SK-N-SH (cell line): Measurements from ENCODE around the gene TRNAU1AP. TPM values are rescaled to one million over a fixed set of nuclear protein-coding genes. Genes with fewer than 3 reads are reported as not detected.
A peak's percentile ranks its signal among the peaks of the same experiment; 100 is the strongest.

Experiments
- CTCF ChIA-PET: fragments of 300-600, 350-600 bp; formaldehyde crosslinking; extraction: SDS; loops from one replicate; lab custom pipeline; 2021; lab: Yijun Ruan, JAX
- POLR2A ChIA-PET: fragments of 350-600 bp; sonication (Branson Sonifier 250); formaldehyde crosslinking; extraction: SDS; loops from one replicate; lab custom pipeline; 2020; ENCODE audit warnings: antibody characterized with exemption, inconsistent platforms; lab: Yijun Ruan, JAX
- DNase-seq: peaks from one replicate; pipeline ENCODE4 v3.0.0; 2012
- H2AFZ ChIP-seq: fragments of 200-600 bp; sonication (generic); 2 replicates; pipeline ENCODE4 v1.8.1; 2016; ENCODE audit warnings: antibody characterized with exemption, mild to moderate bottlenecking, low read depth
- H3F3A ChIP-seq: fragments of 200-600 bp; sonication (generic); replicated peaks from 2 replicates; pipeline ENCODE3; 2016; ENCODE audit warnings: antibody characterized with exemption, mild to moderate bottlenecking; ENCODE audit not compliant: insufficient read depth
- H3K27ac ChIP-seq, 2 experiments: fragments of 200-500 bp in 1 of 2; fragments of 200-600 bp in 1 of 2; sonication (Bioruptor generic) in 1 of 2; sonication (generic), shearing (Covaris generic) in 1 of 2; 2 replicates each; pipeline versions ENCODE4 v1.5.1 to v1.6.1; 2014 to 2016; ENCODE audit warnings: low read depth in 2 of 2, inconsistent platforms in 1 of 2, low read length in 1 of 2, mild to moderate bottlenecking in 1 of 2, mixed read lengths in 1 of 2
- H3K27me3 ChIP-seq: fragments of 200-600 bp; sonication (generic), shearing (Covaris generic); 2 replicates; pipeline ENCODE4 v1.6.1; 2016; ENCODE audit warnings: mixed run types; ENCODE audit not compliant: insufficient read depth
- H3K36me3 ChIP-seq, 2 experiments: fragments of 200-500 bp in 1 of 2; fragments of 200-600 bp in 1 of 2; sonication (Bioruptor generic) in 1 of 2; sonication (generic) in 1 of 2; replicated peaks in 1 of 2; 2 replicates each; pipeline versions ENCODE3 to v1.5.1; 2014 to 2016; ENCODE audit warnings: low read length in 1 of 2, mild to moderate bottlenecking in 1 of 2; ENCODE audit not compliant: insufficient read depth in 2 of 2, control insufficient read depth in 1 of 2
- H3K4me1 ChIP-seq, 2 experiments: fragments of 200-500 bp in 1 of 2; fragments of 200-600 bp in 1 of 2; sonication (Bioruptor generic) in 1 of 2; sonication (generic), shearing (Covaris generic) in 1 of 2; 2 replicates each; pipeline versions ENCODE4 v1.5.1 to v1.6.1; 2014 to 2016; ENCODE audit warnings: low read depth in 1 of 2, low read length in 1 of 2, mixed run types in 1 of 2; ENCODE audit not compliant: insufficient read depth in 2 of 2, control insufficient read depth in 1 of 2
- H3K4me2 ChIP-seq: fragments of 200-600 bp; sonication (generic), shearing (Covaris generic); 2 replicates; pipeline ENCODE4 v1.6.1; 2017; ENCODE audit warnings: mixed run types
- H3K4me3 ChIP-seq, 2 experiments: fragments of 200-500 bp in 1 of 2; fragments of 200-600 bp in 1 of 2; sonication (Bioruptor generic) in 1 of 2; sonication (generic), shearing (Covaris generic) in 1 of 2; 2 replicates each; pipeline versions ENCODE4 v1.5.1 to v1.8.1; 2014 to 2016; ENCODE audit warnings: low read depth in 2 of 2, inconsistent platforms in 1 of 2, low read length in 1 of 2, mild to moderate bottlenecking in 1 of 2, mixed read lengths in 1 of 2, moderate library complexity in 1 of 2
- H3K79me2 ChIP-seq: fragments of 200-600 bp; sonication (generic); 2 replicates; pipeline ENCODE4 v1.8.1; 2017; ENCODE audit warnings: mild to moderate bottlenecking; ENCODE audit not compliant: insufficient read depth
- H3K9ac ChIP-seq: fragments of 200-600 bp; sonication (generic); 2 replicates; pipeline ENCODE4 v1.6.1; 2017; ENCODE audit warnings: mixed run types
- H3K9me2 ChIP-seq: fragments of 200-600 bp; sonication (generic); 2 replicates; pipeline ENCODE4 v1.6.1; 2017; ENCODE audit warnings: mixed run types
- H3K9me3 ChIP-seq: fragments of 200-600 bp; sonication (generic); 2 replicates; pipeline ENCODE4 v1.6.1; 2017; ENCODE audit warnings: mixed run types, mild to moderate bottlenecking, moderate library complexity
- H4K20me1 ChIP-seq: fragments of 200-600 bp; sonication (generic); 2 replicates; pipeline ENCODE4 v1.6.1; 2017; ENCODE audit warnings: mild to moderate bottlenecking, mixed run types; ENCODE audit not compliant: insufficient read depth
- CHD2 ChIP-seq: fragments of 150-350 bp; IDR thresholded peaks from 2 replicates; pipeline ENCODE4 v1.6.1; 2018; ENCODE audit warnings: low read length; ENCODE audit not compliant: partially characterized antibody
- ELF1 ChIP-seq: IDR thresholded peaks from 2 replicates; pipeline ENCODE4 v1.4.0; 2012
- EP300 ChIP-seq, 2 experiments: IDR thresholded peaks; 2 replicates each; pipeline versions ENCODE4 v1.4.0 to v1.6.1; 2012; ENCODE audit warnings: borderline replicate concordance in 1 of 2, low read depth in 1 of 2, low read length in 1 of 2
- FOSL2 ChIP-seq: IDR thresholded peaks from 2 replicates; pipeline ENCODE4 v1.4.0; 2012; ENCODE audit warnings: low read depth, mild to moderate bottlenecking, moderate library complexity, borderline replicate concordance
- FOXJ3 ChIP-seq: sonication (generic); formaldehyde crosslinking; IDR thresholded peaks from 2 replicates; pipeline ENCODE4 v1.5.1; 2020; ENCODE audit warnings: mild to moderate bottlenecking, missing genetic modification reagents
- GABPA ChIP-seq: IDR thresholded peaks from 2 replicates; pipeline ENCODE4 v1.4.0; 2012; ENCODE audit warnings: low read depth, mild to moderate bottlenecking
- GATA2 ChIP-seq: sonication (generic); formaldehyde crosslinking; IDR thresholded peaks from 2 replicates; pipeline ENCODE4 v1.5.0; 2020; ENCODE audit warnings: mild to moderate bottlenecking, missing genetic modification reagents
- IRF3 ChIP-seq: fragments of 150-350 bp; IDR thresholded peaks from 2 replicates; pipeline ENCODE4 v1.6.1; 2016; ENCODE audit warnings: mild to moderate bottlenecking, low read depth, low read length
- JUND ChIP-seq: IDR thresholded peaks from 2 replicates; pipeline ENCODE4 v1.4.0; 2012
- MAX ChIP-seq: IDR thresholded peaks from 2 replicates; pipeline ENCODE4 v1.4.0; 2012; ENCODE audit warnings: low read depth
- MXI1 ChIP-seq: IDR thresholded peaks from 2 replicates; pipeline ENCODE4 v1.6.1; 2012; ENCODE audit warnings: mild to moderate bottlenecking, low read depth, low read length, improper control_type of control experiment
- NFIC ChIP-seq: IDR thresholded peaks from 2 replicates; pipeline ENCODE4 v1.4.0; 2012; ENCODE audit warnings: borderline replicate concordance
- NRF1 ChIP-seq: IDR thresholded peaks from 2 replicates; pipeline ENCODE4 v1.6.1; 2012; ENCODE audit warnings: low read depth, mild to moderate bottlenecking, low read length
- PBX3 ChIP-seq: IDR thresholded peaks from 2 replicates; pipeline ENCODE4; 2012
- POLR2AphosphoS5 ChIP-seq: IDR thresholded peaks from 2 replicates; pipeline ENCODE4 v1.6.1; 2012; ENCODE audit warnings: low read depth, low read length
- RAD21 ChIP-seq: IDR thresholded peaks from 2 replicates; pipeline ENCODE4 v1.6.1; 2012; ENCODE audit warnings: mild to moderate bottlenecking, low read length
- RCOR1 ChIP-seq: fragments of 150-350 bp; IDR thresholded peaks from 2 replicates; pipeline ENCODE4 v1.6.1; 2017; ENCODE audit warnings: antibody characterized with exemption, low read length
- RFX5 ChIP-seq: IDR thresholded peaks from 2 replicates; pipeline ENCODE4 v1.6.1; 2012; ENCODE audit warnings: mild to moderate bottlenecking, improper control_type of control experiment, low read length
- RXRA ChIP-seq: IDR thresholded peaks from 2 replicates; pipeline ENCODE4 v1.4.0; 2012; ENCODE audit warnings: low read depth, mild to moderate bottlenecking, borderline replicate concordance
- TAF1 ChIP-seq: IDR thresholded peaks from 2 replicates; pipeline ENCODE4 v1.6.1; 2012; ENCODE audit warnings: low read depth, mild to moderate bottlenecking, low read length, moderate library complexity, borderline replicate concordance
- TCF12 ChIP-seq: IDR thresholded peaks from 2 replicates; pipeline ENCODE4 v1.4.0; 2012
- TEAD4 ChIP-seq: IDR thresholded peaks from 2 replicates; pipeline ENCODE4 v1.4.0; 2012; ENCODE audit warnings: mild to moderate bottlenecking, borderline replicate concordance; ENCODE audit not compliant: insufficient read depth
- YY1 ChIP-seq: IDR thresholded peaks from 2 replicates; pipeline ENCODE4 v1.4.0; 2012; ENCODE audit warnings: low read depth, mild to moderate bottlenecking
- ZBTB33 ChIP-seq: IDR thresholded peaks from 2 replicates; pipeline ENCODE4 v1.4.0; 2012; ENCODE audit warnings: low read depth, borderline replicate concordance
- WGBS: methylation state at CpG from one replicate; pipeline ENCODE4 v1.1.6; 2017; ENCODE audit warnings: low lambda C conversion rate; 5-methylcytosine and 5-hydroxymethylcytosine counted together
- polyA plus RNA-seq, 3 experiments: library from polyadenylated mRNA; depleted of rRNA; stranded (reverse); fragments of >200 nt; gene quantifications; 2 replicates each; pipeline ENCODE4 v1.2.3, GENCODE V29; 2012

TRNAU1AP gene
- polyA plus RNA-seq, 1 of the 3 experiments (the other 2 are of a cell fraction), result 25.8 TPM

- Histone ChIP-seq H3F3A (peaks cover 39% of the 10 kb centered on the region), H2AFZ (no peak overlapping the region), H3K4me3 (no peak overlapping the region), H3K27me3 (no peaks in the 10 kb centered on the region), H3K4me2 (no peak overlapping the region), H3K79me2 (peaks cover 33% of the 10 kb centered on the region), H3K9me3 (no peaks in the 10 kb centered on the region), H3K9ac (no peak overlapping the region), H3K4me1 (peaks cover 0 to under 1% of the 10 kb centered on the region in 2 experiments; a peak in 2 of 4 replicates), H3K27ac (no peak overlapping the region), H3K9me2 (no peaks in the 10 kb centered on the region), H4K20me1 (peaks cover 17% of the 10 kb centered on the region), H3K36me3 (peaks cover 12 to 27% of the 10 kb centered on the region in 2 experiments)
- no peak for DNase-seq
- CTCF ChIA-PET, result no interaction called here
- POLR2A ChIA-PET, result no interaction called here
- 96% methylated on average over 3 of the region's 3 CpGs for WGBS
- no peak for TF ChIP-seq YY1
- no peak for TF ChIP-seq IRF3
- no peak for TF ChIP-seq FOXJ3
- no peak for TF ChIP-seq TCF12
- TF ChIP-seq RCOR1, result no peak
- no peak for TF ChIP-seq NFIC
- TF ChIP-seq GATA2 (CRISPR knock-in tag), result no peak
These were observed 49.8 kb upstream of the TRNAU1AP start for GRCh38 chr1:28503117-28503516.

- Histone ChIP-seq H2AFZ (peak within 1 kb of the TSS; percentile 97), H3K4me3 (peak within 1 kb of the TSS; percentile 70 to 98), H4K20me1 (peaks cover 41% of the 10 kb centered on the region), H3K9ac (peak within 1 kb of the TSS; percentile 99), H3K27ac (peak within 1 kb of the TSS; percentile 75 to 92), H3K9me3 (no peaks in the 10 kb centered on the region), H3F3A (peaks cover 62% of the 10 kb centered on the region), H3K36me3 (peaks cover 31 to 43% of the 10 kb centered on the region in 2 experiments), H3K9me2 (no peaks in the 10 kb centered on the region), H3K4me1 (peaks cover 18 to 20% of the 10 kb centered on the region in 2 experiments; a peak in 3 of 4 replicates), H3K79me2 (peaks cover 50% of the 10 kb centered on the region), H3K27me3 (no peaks in the 10 kb centered on the region), H3K4me2 (peak within 1 kb of the TSS; percentile 88)
- CTCF ChIA-PET, result interaction anchor here (0.7 to 1.3 kb wide), 3 partner anchors 96 to 257 kb away, joined by 3 to 5 read pairs (median 3); no protein-coding TSS in a partner anchor
- POLR2A ChIA-PET, result interaction anchor here (0.7 to 1.4 kb wide), 11 partner anchors 11 to 142 kb away, joined by 3 to 6 read pairs (median 3); partner anchors contain the start of gene TAF12
- under 1% methylated on average over 41 of the region's 41 CpGs for whole genome bisulfite sequencing
- peak; percentile 95 for DNase-seq
- peak; percentile 84; the same call in 1 of the 2 replicates for TF ChIP-seq MXI1
- no peak for TF ChIP-seq RFX5
- TF ChIP-seq PBX3, result peak; percentile 25; the same call in 1 of the 2 replicates
- TF ChIP-seq ZBTB33, result peak; percentile 97
- TF ChIP-seq CHD2, result peak; percentile 100
- TF ChIP-seq NRF1, result peak; percentile 74
- TF ChIP-seq RAD21, result no peak
- peak; percentile 100 for TF ChIP-seq POLR2AphosphoS5
- TF ChIP-seq MAX, result peak; percentile 83
- TF ChIP-seq ELF1, result peak; percentile 90
- no peak for TF ChIP-seq TEAD4
- 0 out of 2 replicates have a peak, but pooled peaks have one; percentile 29 for TF ChIP-seq RCOR1
- TF ChIP-seq JUND, result no peak
- 0 out of 2 replicates have a peak, but pooled peaks have one; percentile 0 for TF ChIP-seq FOSL2
- TF ChIP-seq EP300 (IDR thresholded peaks at IDR 0.05; ENCODE audit: borderline replicate concordance in 1 of 2, low read depth in 1 of 2, low read length in 1 of 2), result peak in 1 of 2 experiments; percentile 30; a peak in 1 of 4 replicates
- no peak for TF ChIP-seq GATA2 (CRISPR knock-in tag)
- TF ChIP-seq RXRA, result no peak
- TF ChIP-seq YY1, result peak; percentile 52
- TF ChIP-seq GABPA, result peak; percentile 59
- peak; percentile 99 for TF ChIP-seq TAF1
These were observed 47.3 kb upstream of the TRNAU1AP start, which contains the start of gene RCC1 for GRCh38 chr1:28505406-28506187. Gene RCC1 (plus strand): TSS chr1:28506043. CDS start chr1:28529867, 23,824 bp downstream.
